ENCODE measurements around the gene CCDC190.
"Not testable (repeated sequence)": the region's sequence is repeated elsewhere in the genome, so short reads cannot be mapped to it uniquely, and the experiment has no call there.

Gene CCDC190

DNA sequence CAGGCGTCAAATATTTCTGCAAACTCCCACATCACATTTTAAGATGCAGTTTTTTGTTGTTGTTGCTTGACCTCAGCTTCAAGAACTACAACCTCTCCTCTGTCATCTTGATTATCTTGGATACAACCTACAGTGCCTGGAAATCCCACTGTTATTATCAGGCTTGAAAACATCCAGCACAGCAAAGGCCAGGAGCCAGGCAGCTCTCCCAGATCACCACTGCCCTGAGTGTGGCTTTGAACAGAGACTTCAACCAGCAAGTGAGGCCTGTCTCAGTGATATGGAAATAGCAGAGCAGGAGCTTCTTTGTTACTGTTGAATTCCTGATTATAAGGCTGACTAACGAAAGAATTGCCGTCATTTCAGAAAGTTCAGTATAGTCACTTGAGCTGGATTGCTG is 28.5 kb downstream of the CCDC190 start:
- DNase-seq (ENCODE audit: low spot score): no peak

- no peak for DNase-seq (ENCODE audit: low spot score)
These were observed 31.7 kb downstream of the CCDC190 start for GRCh38 chr1:162829268-162829667.

DNA sequence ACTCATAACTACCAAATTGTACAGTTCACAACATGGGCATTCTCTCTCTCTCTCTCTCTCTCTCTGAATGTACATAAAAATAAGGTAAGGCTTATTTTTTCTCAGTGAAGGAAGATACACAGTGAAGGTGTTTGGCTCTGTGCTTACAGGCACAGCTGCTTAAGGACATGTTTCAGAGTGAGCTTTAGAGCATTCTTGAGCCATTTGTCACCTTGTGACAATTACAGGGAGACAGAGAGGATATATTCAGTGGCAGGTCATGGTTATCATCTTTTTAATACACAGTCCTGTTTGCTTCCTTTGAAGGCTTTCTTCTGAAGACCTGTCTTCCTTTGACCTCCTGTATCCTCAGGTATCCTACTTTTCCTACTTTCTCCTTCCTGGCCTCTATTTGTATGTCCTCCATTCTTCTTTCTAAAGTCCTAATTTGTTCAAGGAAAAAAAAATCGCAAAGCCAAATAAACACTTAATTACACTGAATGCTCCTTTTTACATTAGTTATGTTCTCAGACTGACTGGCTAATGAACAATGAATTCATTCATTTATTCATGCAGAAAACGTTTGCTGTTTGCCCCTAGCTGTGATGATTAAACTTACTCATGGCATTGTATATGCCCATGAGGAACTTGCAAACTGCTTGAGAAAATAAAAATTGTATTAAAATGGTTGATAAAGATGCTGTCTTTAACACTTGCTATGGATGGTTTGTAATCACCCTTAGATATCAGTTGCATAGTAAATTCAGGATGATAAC is 37.0 kb downstream of the CCDC190 start:
- DNase-seq (ENCODE audit: low spot score): peak; percentile 71

DNA sequence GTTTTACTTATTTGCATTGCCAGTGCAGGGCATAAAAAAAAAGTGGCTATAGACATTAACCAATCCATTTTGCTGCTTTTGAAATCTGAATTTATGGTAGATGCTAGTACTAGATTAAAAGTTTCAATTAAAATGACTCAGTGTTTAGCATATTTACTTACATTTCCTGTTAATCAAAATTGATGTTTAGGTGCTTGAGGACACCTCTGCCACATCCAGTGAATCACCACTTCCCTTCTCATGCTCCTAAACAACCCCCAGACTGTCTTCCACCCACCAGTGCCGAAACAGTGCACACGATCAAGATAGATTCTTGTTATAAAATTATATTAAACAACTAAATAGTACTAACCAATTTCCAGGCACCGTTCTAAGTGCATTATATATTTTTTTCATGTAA is 37.7 kb downstream of the CCDC190 start:
- DNase-seq (ENCODE audit: low spot score): no peak

DNA sequence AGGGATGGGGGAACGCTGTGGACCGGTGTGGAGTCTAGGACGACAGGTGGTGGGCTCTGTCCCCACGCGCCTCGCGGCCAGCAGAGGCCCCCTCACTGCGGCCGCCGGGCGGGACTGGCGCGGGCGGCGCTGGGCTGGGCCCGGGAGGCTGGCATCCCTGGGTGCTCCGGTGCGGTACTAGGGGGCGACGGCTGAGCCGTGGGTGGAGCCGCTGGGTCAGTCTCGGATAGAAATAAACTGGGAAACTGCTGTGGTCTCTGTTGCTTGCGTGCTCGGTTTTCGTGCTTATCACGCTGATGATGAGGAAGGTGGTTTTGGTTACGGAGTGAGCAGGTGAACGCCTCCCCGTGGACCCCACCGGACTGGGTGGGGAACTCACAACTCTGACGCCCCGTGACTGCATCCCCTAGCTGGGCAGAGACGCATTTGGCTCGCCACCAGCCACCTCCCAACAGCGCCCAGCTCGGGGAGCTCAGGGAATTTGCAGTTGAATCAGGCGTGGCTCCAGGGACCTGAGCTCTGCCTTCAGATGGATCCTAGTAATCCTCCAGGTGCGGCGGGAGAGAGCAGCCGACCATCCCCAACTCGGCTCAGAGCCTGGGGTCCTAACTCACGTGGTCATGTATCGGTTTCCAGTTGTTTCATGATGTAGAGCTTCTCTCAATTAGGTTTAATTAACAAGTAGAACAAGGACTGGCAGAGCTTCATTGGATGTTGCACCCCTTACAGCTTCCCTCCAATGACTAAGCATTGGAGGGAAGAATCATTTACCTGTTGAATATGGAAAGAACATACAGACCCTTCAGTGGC is 38.4 kb downstream of the CCDC190 start:
- DNase-seq (ENCODE audit: low spot score): no peak

- DNase-seq (ENCODE audit: low spot score): not testable (repeated sequence)
These were observed 42.3 kb downstream of the CCDC190 start for GRCh38 chr1:162818666-162819065.

DNA sequence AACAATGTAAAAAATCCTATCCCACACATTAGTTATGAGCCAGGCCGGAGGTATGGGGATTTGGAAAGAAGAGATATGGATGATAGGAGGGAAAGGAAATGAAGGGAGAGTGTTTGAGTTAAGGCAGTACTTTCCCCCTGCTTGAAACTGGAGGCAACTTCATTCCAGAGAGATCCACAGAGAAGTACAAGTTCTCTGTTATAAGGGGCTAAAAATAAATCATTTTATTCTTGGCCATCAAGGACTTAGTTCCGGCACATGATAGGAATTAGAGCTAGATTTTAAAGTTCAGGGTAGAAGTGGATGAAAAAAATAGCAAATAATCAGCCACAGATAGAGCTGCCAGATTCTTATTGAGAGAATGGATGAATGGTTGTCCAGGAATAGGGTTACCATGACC is 42.8 kb downstream of the CCDC190 start:
- DNase-seq (ENCODE audit: low spot score): not testable (repeated sequence)

DNA sequence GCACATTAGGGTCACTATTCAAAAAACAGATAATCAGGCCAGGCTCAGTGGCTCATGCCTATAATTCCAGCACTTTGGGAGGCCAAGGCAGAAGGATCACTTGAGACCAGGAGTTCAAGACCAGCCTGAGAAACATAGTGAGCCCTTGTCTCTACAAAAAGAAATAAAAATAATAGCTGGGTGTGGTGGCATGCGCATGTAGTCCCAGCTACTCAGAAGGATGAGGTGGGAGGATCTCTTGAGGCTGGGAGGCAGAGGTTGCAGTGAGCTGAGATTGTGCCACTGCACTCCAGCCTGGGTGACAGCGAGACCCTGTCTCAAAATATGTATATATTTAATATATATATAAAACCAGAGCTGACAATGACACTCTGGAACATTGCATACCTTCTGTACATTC is 48.6 kb downstream of the CCDC190 start:
- not testable (repeated sequence) for DNase-seq (ENCODE audit: low spot score)

DNA sequence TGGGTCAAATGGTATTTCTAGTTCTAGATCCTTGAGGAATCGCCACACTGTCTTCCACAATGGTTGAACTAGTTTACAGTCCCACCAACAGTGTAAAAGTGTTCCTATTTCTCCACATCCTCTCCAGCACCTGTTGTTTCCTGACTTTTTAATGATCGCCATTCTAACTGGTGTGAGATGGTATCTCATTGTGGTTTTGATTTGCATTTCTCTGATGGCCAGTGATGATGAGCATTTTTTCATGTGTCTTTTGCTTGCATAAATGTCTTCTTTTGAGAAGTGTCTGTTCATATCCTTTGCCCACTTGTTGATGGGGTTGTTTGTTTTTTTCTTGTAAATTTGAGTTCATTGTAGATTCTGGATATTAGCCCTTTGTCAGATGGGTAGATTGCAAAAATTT is 53.5 kb downstream of the CCDC190 start:
- not testable (repeated sequence) for DNase-seq (ENCODE audit: low spot score)
